K562 (cell line): ENCODE data around the gene SAE1. TPM values are rescaled to one million over a fixed set of nuclear protein-coding genes. Genes with fewer than 3 reads are reported as not detected.

ENCODE experiments used
- ARID1B ChIP-seq: fragments of 450-650 bp; IDR thresholded peaks from 2 replicates; pipeline ENCODE4 v1.6.1; 2016; ENCODE audit warnings: antibody characterized with exemption, mild to moderate bottlenecking, inconsistent platforms
- CREB3L1 ChIP-seq: fragments of 450-650 bp; IDR thresholded peaks from 2 replicates; pipeline ENCODE4 v1.6.1; 2014; ENCODE audit warnings: low read depth, mild to moderate bottlenecking, moderate library complexity, borderline replicate concordance
- E2F5 ChIP-seq: sonication (generic); formaldehyde crosslinking; IDR thresholded peaks from 2 replicates; pipeline ENCODE4 v1.8.0; 2022; ENCODE audit warnings: mild to moderate bottlenecking, missing genetic modification reagents
- ETV1 ChIP-seq: fragments of 450-650 bp; conservative IDR thresholded peaks from 2 replicates; pipeline ENCODE4 v1.6.1; 2016; ENCODE audit warnings: missing genetic modification characterization, control low read depth, low read depth, missing compliant biosample characterization
- HNRNPLL ChIP-seq: fragments of 200-400 bp; formaldehyde crosslinking; IDR thresholded peaks from 2 replicates; pipeline ENCODE4 v1.6.1; 2017; ENCODE audit warnings: low read length, low read depth, mild to moderate bottlenecking; ENCODE audit not compliant: poor library complexity, severe bottlenecking
- NONO ChIP-seq, 2 experiments: fragments of 200-400 bp in 1 of 2; fragments of 450-650 bp in 1 of 2; formaldehyde crosslinking in 1 of 2; IDR thresholded peaks; 2 replicates each; pipeline ENCODE4 v1.6.1; 2017; ENCODE audit warnings: low read depth in 2 of 2, mild to moderate bottlenecking in 2 of 2, moderate library complexity in 2 of 2, low read length in 1 of 2
- ZBTB9 ChIP-seq: fragments of 450-650 bp; formaldehyde crosslinking; IDR thresholded peaks from 2 replicates; pipeline ENCODE4 v1.4.0; 2020; ENCODE audit warnings: mild to moderate bottlenecking, moderate library complexity
- polyA plus RNA-seq, 8 experiments: library from polyadenylated mRNA; depleted of rRNA in 4 of 8; stranded (reverse) in 5 of 8; unstranded in 3 of 8; fragments of >200 nt; fragmentation: Nextera tagmentation in 2 of 8; fragmentation: Illumina TruSeq in 1 of 8; extraction: Ambion mirVana in 2 of 8; extraction: Trizol in 1 of 8; gene quantifications; 2 replicates each; pipeline versions ENCODE4 v1.2.1 to v1.2.3, GENCODE V29; 2011 to 2014; ENCODE audit warnings: inconsistent platforms in 1 of 8, missing spikeins in 1 of 8
- total RNA-seq, 7 experiments: library from RNA; depleted of rRNA in 6 of 7; stranded (reverse); fragments of >200 nt in 6 of 7; fragmentation: Illumina TruSeq in 2 of 7; extraction: Trizol in 2 of 7; gene quantifications; 2 replicates each; pipeline versions ENCODE4 v1.2.1 to v1.2.3, GENCODE V29; 2011 to 2021; ENCODE audit warnings: low replicate concordance in 1 of 7
- TF ChIP-seq, protein P1 (sequence below): sonication (generic); formaldehyde crosslinking; IDR thresholded peaks from 2 replicates; pipeline ENCODE4 v1.8.1; 2023; ENCODE audit warnings: missing genetic modification reagents, mild to moderate bottlenecking, borderline replicate concordance
- TF ChIP-seq, protein P2 (sequence below): fragments of 250-450 bp; sonication (Bioruptor Pico); IDR thresholded peaks from 2 replicates; pipeline ENCODE4 v1.5.0; 2020; ENCODE audit warnings: mild to moderate bottlenecking, borderline replicate concordance
- TF ChIP-seq, protein P3 (sequence below): sonication (generic); formaldehyde crosslinking; IDR thresholded peaks from 2 replicates; pipeline ENCODE4 v1.8.0; 2022; ENCODE audit warnings: mild to moderate bottlenecking, missing genetic modification reagents, borderline replicate concordance

SAE1 gene
- total and polyA plus RNA-seq, 9 of the 15 experiments (the other 6 are each of a cell fraction or from before 2014, with no cell fraction given) = 82.8 to 299 (median 217) TPM

DNA sequence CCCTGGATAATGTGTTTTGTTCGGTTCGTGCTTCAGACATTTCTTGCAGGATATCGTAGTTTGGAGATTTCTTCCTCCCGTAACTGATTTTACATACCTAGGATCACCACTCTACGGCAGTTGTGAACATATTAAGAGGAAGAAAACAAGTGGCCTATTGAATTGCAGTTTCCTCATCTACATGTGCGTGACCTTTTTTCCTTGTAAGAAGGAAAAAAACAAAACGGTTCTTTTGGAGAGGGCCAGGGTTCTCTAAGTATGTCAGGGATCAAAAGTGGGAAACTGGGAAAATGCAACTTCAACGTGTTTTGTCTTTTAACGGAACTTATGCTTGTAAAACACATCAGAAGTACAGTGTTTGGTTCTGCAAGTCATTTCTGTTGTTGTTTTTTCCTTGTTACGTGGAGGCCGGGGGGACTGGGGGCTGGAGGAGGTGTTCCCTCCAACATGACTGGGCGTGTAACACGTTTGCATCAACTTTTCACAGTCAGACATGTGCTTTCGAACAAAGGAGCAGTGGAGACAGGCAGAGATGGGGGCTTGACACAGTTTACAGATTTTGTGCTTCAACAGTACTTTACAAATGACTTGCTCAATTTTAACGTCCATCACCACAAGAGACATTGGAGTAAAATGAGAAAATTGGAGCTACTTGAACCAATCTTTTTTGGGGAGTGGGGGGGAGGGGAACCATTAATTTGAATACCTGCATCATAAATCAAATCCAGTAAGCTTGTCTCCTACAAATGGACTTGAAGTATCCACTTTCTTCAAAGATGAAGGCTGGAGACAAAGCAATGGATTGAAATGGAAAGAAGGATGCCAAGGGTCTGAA is 20.9 kb upstream of the SAE1 start (continued):
- TF ChIP-seq, protein P1, sequence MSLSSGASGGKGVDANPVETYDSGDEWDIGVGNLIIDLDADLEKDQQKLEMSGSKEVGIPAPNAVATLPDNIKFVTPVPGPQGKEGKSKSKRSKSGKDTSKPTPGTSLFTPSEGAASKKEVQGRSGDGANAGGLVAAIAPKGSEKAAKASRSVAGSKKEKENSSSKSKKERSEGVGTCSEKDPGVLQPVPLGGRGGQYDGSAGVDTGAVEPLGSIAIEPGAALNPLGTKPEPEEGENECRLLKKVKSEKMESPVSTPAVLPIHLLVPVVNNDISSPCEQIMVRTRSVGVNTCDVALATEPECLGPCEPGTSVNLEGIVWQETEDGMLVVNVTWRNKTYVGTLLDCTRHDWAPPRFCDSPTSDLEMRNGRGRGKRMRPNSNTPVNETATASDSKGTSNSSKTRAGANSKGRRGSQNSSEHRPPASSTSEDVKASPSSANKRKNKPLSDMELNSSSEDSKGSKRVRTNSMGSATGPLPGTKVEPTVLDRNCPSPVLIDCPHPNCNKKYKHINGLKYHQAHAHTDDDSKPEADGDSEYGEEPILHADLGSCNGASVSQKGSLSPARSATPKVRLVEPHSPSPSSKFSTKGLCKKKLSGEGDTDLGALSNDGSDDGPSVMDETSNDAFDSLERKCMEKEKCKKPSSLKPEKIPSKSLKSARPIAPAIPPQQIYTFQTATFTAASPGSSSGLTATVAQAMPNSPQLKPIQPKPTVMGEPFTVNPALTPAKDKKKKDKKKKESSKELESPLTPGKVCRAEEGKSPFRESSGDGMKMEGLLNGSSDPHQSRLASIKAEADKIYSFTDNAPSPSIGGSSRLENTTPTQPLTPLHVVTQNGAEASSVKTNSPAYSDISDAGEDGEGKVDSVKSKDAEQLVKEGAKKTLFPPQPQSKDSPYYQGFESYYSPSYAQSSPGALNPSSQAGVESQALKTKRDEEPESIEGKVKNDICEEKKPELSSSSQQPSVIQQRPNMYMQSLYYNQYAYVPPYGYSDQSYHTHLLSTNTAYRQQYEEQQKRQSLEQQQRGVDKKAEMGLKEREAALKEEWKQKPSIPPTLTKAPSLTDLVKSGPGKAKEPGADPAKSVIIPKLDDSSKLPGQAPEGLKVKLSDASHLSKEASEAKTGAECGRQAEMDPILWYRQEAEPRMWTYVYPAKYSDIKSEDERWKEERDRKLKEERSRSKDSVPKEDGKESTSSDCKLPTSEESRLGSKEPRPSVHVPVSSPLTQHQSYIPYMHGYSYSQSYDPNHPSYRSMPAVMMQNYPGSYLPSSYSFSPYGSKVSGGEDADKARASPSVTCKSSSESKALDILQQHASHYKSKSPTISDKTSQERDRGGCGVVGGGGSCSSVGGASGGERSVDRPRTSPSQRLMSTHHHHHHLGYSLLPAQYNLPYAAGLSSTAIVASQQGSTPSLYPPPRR (CRISPR knock-in tag) = no peak
- TF ChIP-seq E2F5 = no peak
- TF ChIP-seq ETV1 (tag) = 0 out of 2 replicates have a peak, but pooled peaks have one; percentile 51
- peak; percentile 27; the same call in 1 of the 2 replicates for TF ChIP-seq ZBTB9
- TF ChIP-seq, protein P2, sequence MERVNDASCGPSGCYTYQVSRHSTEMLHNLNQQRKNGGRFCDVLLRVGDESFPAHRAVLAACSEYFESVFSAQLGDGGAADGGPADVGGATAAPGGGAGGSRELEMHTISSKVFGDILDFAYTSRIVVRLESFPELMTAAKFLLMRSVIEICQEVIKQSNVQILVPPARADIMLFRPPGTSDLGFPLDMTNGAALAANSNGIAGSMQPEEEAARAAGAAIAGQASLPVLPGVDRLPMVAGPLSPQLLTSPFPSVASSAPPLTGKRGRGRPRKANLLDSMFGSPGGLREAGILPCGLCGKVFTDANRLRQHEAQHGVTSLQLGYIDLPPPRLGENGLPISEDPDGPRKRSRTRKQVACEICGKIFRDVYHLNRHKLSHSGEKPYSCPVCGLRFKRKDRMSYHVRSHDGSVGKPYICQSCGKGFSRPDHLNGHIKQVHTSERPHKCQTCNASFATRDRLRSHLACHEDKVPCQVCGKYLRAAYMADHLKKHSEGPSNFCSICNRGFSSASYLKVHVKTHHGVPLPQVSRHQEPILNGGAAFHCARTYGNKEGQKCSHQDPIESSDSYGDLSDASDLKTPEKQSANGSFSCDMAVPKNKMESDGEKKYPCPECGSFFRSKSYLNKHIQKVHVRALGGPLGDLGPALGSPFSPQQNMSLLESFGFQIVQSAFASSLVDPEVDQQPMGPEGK = no peak
- peak; percentile 55 for TF ChIP-seq ARID1B
- TF ChIP-seq CREB3L1 = peak; percentile 91
- peak in 1 of 2 experiments; percentile 28; a peak in 1 of 4 replicates for TF ChIP-seq NONO (IDR thresholded peaks at IDR 0.05; ENCODE audit: low read depth in 2 of 2, low read length in 1 of 2)
- peak; percentile 20 for TF ChIP-seq HNRNPLL
- TF ChIP-seq, protein P3, sequence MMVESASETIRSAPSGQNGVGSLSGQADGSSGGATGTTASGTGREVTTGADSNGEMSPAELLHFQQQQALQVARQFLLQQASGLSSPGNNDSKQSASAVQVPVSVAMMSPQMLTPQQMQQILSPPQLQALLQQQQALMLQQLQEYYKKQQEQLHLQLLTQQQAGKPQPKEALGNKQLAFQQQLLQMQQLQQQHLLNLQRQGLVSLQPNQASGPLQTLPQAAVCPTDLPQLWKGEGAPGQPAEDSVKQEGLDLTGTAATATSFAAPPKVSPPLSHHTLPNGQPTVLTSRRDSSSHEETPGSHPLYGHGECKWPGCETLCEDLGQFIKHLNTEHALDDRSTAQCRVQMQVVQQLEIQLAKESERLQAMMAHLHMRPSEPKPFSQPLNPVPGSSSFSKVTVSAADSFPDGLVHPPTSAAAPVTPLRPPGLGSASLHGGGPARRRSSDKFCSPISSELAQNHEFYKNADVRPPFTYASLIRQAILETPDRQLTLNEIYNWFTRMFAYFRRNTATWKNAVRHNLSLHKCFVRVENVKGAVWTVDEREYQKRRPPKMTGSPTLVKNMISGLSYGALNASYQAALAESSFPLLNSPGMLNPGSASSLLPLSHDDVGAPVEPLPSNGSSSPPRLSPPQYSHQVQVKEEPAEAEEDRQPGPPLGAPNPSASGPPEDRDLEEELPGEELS = 0 out of 2 replicates have a peak, but pooled peaks have one; percentile 67
